ENCODE results near the gene CHD8. TPM values are rescaled to one million over a fixed set of nuclear protein-coding genes. Genes with fewer than 3 reads are reported as not detected.

The CHD8 gene
- total and polyA plus RNA-seq, 2 of the 13 experiments (the other 11 are each of a cell fraction or from before 2014, with no cell fraction given), result 35.1 to 79.6 TPM

GRCh38 chr14:21455912-21456667 is at the start of gene CHD8 (continued):
- TF ChIP-seq ZFP90 (CRISPR knock-in tag; IDR thresholded peaks at IDR 0.05; ENCODE audit: borderline replicate concordance) (no peak), PHF20 (CRISPR knock-in tag; IDR thresholded peaks at IDR 0.05) (peak; percentile 97), CBFB (CRISPR knock-in tag; IDR thresholded peaks at IDR 0.05) (peak; percentile 84), YEATS4 (CRISPR knock-in tag; IDR thresholded peaks at IDR 0.05; ENCODE audit: borderline replicate concordance) (peak; percentile 85), SRSF4 (IDR thresholded peaks at IDR 0.05; ENCODE audit: low read depth, low read length, poor library complexity, severe bottlenecking) (no peak), KMT2A (CRISPR knock-in tag; IDR thresholded peaks at IDR 0.05) (peak; percentile 98), ZNF567 (CRISPR knock-in tag; IDR thresholded peaks at IDR 0.05; ENCODE audit: borderline replicate concordance) (peak; percentile 56; the same call in 1 of the 2 replicates), CHD2 (IDR thresholded peaks at IDR 0.05; ENCODE audit: low read depth, low read length) (peak; percentile 57; the same call in 1 of the 2 replicates), EHMT2 (IDR thresholded peaks at IDR 0.05; ENCODE audit: borderline replicate concordance, low read depth, low read length) (peak; percentile 51; the same call in 1 of the 2 replicates), SMAD9 (CRISPR knock-in tag; IDR thresholded peaks at IDR 0.05) (0 out of 2 replicates have a peak, but pooled peaks have one; percentile 69), ZNF160 (CRISPR knock-in tag; IDR thresholded peaks at IDR 0.05) (no peak), PATZ1 (CRISPR knock-in tag; IDR thresholded peaks at IDR 0.05) (peak; percentile 81), MYPOP (CRISPR knock-in tag; IDR thresholded peaks at IDR 0.05) (peak; percentile 91), ZNF224 (CRISPR knock-in tag; IDR thresholded peaks at IDR 0.05) (0 out of 2 replicates have a peak, but pooled peaks have one; percentile 84), KLF11 (CRISPR knock-in tag; IDR thresholded peaks at IDR 0.05) (no peak; the same call in 1 of the 2 replicates), ZMYM3 (CRISPR knock-in tag; IDR thresholded peaks at IDR 0.05) (peak; percentile 69; the same call in 1 of the 2 replicates)
- TF ChIP-seq, protein P1, sequence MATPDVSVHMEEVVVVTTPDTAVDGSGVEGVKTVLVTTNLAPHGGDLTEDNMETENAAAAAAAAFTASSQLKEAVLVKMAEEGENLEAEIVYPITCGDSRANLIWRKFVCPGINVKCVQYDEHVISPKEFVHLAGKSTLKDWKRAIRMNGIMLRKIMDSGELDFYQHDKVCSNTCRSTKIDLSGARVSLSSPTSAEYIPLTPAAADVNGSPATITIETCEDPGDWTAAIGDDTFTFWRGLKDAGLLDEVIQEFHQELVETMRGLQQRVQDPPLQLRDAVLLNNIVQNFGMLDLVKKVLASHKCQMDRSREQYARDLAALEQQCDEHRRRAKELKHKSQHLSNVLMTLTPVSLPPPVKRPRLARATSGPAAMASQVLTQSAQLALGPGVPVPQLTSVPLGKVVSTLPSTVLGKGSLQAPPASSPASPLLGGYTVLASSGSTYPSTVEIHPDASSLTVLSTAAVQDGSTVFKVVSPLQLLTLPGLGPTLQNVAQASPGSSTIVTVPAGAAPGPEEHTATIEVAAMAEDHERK (CRISPR knock-in tag; IDR thresholded peaks at IDR 0.05; ENCODE audit: low read depth), result peak; percentile 72; the same call in 1 of the 2 replicates
- TF ChIP-seq, protein P2, sequence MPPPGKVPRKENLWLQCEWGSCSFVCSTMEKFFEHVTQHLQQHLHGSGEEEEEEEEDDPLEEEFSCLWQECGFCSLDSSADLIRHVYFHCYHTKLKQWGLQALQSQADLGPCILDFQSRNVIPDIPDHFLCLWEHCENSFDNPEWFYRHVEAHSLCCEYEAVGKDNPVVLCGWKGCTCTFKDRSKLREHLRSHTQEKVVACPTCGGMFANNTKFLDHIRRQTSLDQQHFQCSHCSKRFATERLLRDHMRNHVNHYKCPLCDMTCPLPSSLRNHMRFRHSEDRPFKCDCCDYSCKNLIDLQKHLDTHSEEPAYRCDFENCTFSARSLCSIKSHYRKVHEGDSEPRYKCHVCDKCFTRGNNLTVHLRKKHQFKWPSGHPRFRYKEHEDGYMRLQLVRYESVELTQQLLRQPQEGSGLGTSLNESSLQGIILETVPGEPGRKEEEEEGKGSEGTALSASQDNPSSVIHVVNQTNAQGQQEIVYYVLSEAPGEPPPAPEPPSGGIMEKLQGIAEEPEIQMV (CRISPR knock-in tag; IDR thresholded peaks at IDR 0.05; ENCODE audit: low read depth), result no peak; the same call in 1 of the 2 replicates
